Fibroblast of villous mesenchyme (primary cell): ENCODE results near the gene CCDC177. TPM values are rescaled to one million over a fixed set of nuclear protein-coding genes. Genes with fewer than 3 reads are reported as not detected.

Source experiments
- DNase-seq: peaks from one replicate; pipeline ENCODE4 v3.0.0-alpha.2; 2010; ENCODE audit warnings: low read depth
- H3K4me3 ChIP-seq: 2 replicates; pipeline ENCODE4 v1.5.1; 2011; ENCODE audit warnings: low read depth, mild to moderate bottlenecking, low read length
- CTCF ChIP-seq: IDR thresholded peaks from 2 replicates; pipeline ENCODE4 v1.5.1; 2012; ENCODE audit warnings: low read depth, mild to moderate bottlenecking, low read length; ENCODE audit not compliant: insufficient read depth
- total RNA-seq: library from RNA; depleted of rRNA; stranded (reverse); fragments of >200 nt; gene quantifications from 2 replicates; pipeline ENCODE4 v1.2.3, GENCODE V29; 2012

The CCDC177 gene
- total RNA-seq, 1 donor, result not detected

DNA sequence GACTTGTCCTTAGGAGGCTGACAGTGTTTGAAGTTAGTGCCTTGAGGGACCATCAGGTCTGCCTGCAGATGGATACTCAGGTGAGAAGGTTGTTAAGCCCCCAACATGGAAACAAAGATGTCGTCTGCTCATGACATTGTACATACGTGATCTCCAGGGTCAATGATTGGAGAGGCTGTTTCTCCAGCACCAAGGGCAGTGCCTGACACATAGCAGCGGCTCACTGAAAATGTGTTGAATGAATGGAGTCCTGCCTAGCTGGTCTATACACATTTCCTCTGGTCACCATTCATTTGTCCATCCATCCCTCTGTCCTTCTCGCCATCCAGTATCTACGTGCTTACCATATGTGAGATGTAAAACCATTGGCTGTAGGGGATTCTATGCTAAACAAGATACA is 7.1 kb downstream of the CCDC177 start:
- TF ChIP-seq CTCF, result no peak
- H3K4me3 ChIP-seq, result no peak overlapping the region
- no peak for DNase-seq

DNA sequence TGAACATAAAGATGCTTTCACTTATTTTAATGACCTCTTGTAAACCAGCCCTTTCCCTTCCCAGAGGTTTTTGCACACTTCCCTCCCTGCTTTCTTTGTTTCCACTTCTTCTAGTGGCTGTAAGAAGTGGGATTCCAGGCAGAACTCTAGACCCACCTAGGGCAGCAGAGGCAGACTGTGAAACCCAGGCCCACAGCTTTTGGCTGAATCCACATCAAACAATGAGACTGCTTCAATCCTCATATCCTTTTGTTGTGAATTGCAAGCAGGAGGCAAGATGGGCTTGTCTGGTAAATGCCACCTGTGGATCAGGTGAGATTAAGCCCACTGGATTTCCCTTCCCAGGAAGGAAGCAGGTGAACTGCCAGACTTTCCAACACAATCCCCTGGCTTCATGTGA is 12.8 kb downstream of the CCDC177 start:
- no peak overlapping the region for H3K4me3 ChIP-seq
- no peak for TF ChIP-seq CTCF
- DNase-seq, result no peak

DNA sequence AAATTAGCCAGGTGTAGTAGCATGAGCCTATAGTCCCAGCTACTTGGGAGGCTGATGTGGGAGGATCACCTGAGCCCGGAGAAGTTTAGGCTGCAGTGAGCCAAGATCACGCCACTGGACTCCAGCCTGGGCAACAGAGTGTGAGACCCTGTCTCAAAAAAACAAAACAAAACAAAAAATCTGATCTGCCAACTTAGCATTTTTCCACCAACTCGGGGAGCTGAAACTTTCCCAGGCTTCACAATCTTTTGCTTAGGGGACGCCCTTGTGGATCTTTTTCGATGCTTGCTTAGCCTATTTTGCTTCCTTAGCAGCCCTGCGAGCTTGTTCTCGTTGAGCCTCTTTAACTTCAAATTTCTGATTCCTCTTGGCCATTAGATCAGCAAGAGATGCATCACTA is 13.8 kb downstream of the CCDC177 start:
- no peak for DNase-seq
- H3K4me3 ChIP-seq, result no peak overlapping the region
- TF ChIP-seq CTCF, result no peak

GRCh38 chr14:69559581-69560011 is 15.1 kb downstream of the CCDC177 start:
- TF ChIP-seq CTCF, result no peak
- no peak overlapping the region for H3K4me3 ChIP-seq
- DNase-seq, result no peak

DNA sequence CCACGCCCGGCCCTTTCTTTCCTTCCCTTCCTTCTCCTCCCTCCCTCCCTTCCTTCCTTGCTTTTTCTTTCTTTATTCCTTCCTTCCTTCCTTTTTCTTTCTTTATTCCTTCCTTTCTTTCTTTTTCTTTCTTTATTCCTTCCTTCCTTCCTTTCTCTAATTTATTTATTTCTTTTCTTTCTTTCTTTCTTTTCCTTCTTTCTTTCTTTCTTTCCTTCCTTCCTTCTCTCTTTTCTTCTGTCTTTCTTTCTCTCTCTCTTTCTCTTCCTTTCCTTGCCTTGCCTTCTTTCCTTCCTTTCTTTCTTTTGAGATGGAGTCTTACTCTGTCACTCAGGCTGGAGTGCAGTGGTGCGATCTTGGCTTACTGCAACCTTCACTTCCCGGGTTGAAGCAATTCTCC is 15.9 kb downstream of the CCDC177 start:
- no peak for DNase-seq
- H3K4me3 ChIP-seq, result no peak overlapping the region
- no peak for TF ChIP-seq CTCF

DNA sequence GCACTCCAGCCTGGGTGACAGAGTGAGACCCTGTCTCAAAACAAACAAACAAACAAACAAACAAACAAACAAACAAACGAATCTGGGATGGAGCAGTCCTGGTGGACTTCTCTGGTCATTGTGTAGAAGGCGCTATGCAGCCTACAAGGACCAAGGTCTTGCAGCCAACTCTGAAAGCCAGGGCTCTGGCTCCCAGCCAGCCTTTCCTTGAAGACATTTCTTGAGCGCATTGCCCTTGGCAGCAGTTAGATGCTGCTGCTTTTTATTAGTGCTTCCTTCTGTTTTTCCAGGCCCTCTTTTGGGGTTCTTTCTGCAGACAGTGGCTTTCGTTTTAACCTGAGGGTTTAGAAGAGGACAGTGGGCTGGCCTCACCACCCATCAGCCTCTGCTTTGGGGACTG is 20.2 kb downstream of the CCDC177 start:
- H3K4me3 ChIP-seq, result no peak overlapping the region
- TF ChIP-seq CTCF, result no peak
- no peak for DNase-seq

GRCh38 chr14:69553252-69553651 is 21.4 kb downstream of the CCDC177 start:
- TF ChIP-seq CTCF, result no peak
- H3K4me3 ChIP-seq, result no peak overlapping the region
- peak; percentile 76 for DNase-seq
